Tibial nerve (tissue), 4 donors: ENCODE measurements around the gene AGAP3. TPM values are rescaled to one million over a fixed set of nuclear protein-coding genes. Genes with fewer than 3 reads are reported as not detected.

Experiments used
- DNase-seq, 2 donors: peaks; one replicate each; pipeline ENCODE4 v3.0.0-alpha.2; 2019; ENCODE audit warnings: low spot score in 2 of 2
- H3K27ac ChIP-seq, 4 donors: fragments of 200-600 bp; sonication (generic) in 3 of 4; one replicate each; pipeline ENCODE4 v1.5.1; 2017 to 2019; ENCODE audit warnings: mild to moderate bottlenecking in 1 of 4
- H3K27me3 ChIP-seq, 2 donors: fragments of 200-600 bp; sonication (generic) in 1 of 2; one replicate each; pipeline versions ENCODE4 v1.5.1 to v1.6.0; 2017 to 2019
- H3K36me3 ChIP-seq, 3 donors: fragments of 200-600 bp; sonication (generic); one replicate each; pipeline ENCODE4 v1.5.1; 2018 to 2019
- H3K4me1 ChIP-seq, 4 donors: fragments of 200-600 bp; sonication (generic) in 3 of 4; one replicate each; pipeline ENCODE4 v1.5.1; 2017 to 2019
- H3K4me3 ChIP-seq, 4 donors: fragments of 200-600 bp; sonication (generic) in 3 of 4; one replicate each; pipeline ENCODE4 v1.5.1; 2017 to 2019; ENCODE audit warnings: mild to moderate bottlenecking in 1 of 4, moderate library complexity in 1 of 4
- H3K9me3 ChIP-seq, 4 donors: fragments of 200-600 bp; sonication (generic) in 3 of 4; one replicate each; pipeline ENCODE4 v1.5.1; 2017 to 2019
- CTCF ChIP-seq, 5 experiments: fragments of 200-600 bp in 3 of 5; fragments of 450-650 bp in 2 of 5; sonication (generic) in 3 of 5; IDR thresholded peaks; one replicate each; pipeline ENCODE4 v1.5.1; 2016 to 2019; ENCODE audit warnings: antibody characterized with exemption in 5 of 5, mild to moderate bottlenecking in 3 of 5, moderate library complexity in 2 of 5
- EP300 ChIP-seq, 2 donors: sonication (generic); formaldehyde crosslinking; IDR thresholded peaks; one replicate each; pipeline ENCODE4 v1.6.1; 2017; ENCODE audit warnings: antibody characterized with exemption in 2 of 2, mild to moderate bottlenecking in 1 of 2
- POLR2A ChIP-seq, 2 donors: fragments of 450-650 bp; IDR thresholded peaks; one replicate each; pipeline ENCODE4 v1.6.1; 2017; ENCODE audit warnings: antibody characterized with exemption in 2 of 2, mild to moderate bottlenecking in 2 of 2, moderate library complexity in 2 of 2
- WGBS, 2 donors: methylation state at CpG; one replicate each; pipeline ENCODE4 v1.1.5; 2018; 5-methylcytosine and 5-hydroxymethylcytosine counted together
- total RNA-seq, 4 donors: library from RNA; depleted of rRNA; stranded (reverse); fragments of >200 nt; gene quantifications; one replicate each; pipeline ENCODE4 v1.1.0, GENCODE V29; 2016

AGAP3 gene
- total RNA-seq, 4 donors from 2014 or later, result 40.0 to 114 (median 87.2) TPM

GRCh38 chr7:151174246-151175046 is 88.2 kb downstream of the AGAP3 start:
- TF ChIP-seq CTCF (IDR thresholded peaks at IDR 0.05), result no peak
- TF ChIP-seq POLR2A (IDR thresholded peaks at IDR 0.05), result no peak
- TF ChIP-seq EP300 (IDR thresholded peaks at IDR 0.05), result no peak
- H3K36me3 ChIP-seq, result no peaks in the 10 kb centered on the region
- H3K4me3 ChIP-seq, result no peak overlapping the region
- H3K4me1 ChIP-seq, result peaks cover 0 to 3% (median 0%) of the 10 kb centered on the region in 4 donors
- no peak for DNase-seq
- H3K27me3 ChIP-seq, result peaks cover 0 to 72% of the 10 kb centered on the region in 2 donors
- H3K9me3 ChIP-seq, result no peaks in the 10 kb centered on the region
- no peak overlapping the region for H3K27ac ChIP-seq
- 59 to 71% methylated on average over 56 to 69 of the region's 77 CpGs for WGBS, 2 donors

- Histone ChIP-seq H3K27me3 (peaks cover 0 to 64% of the 10 kb centered on the region in 2 donors), H3K4me1 (peaks cover 0 to 3% (median 0%) of the 10 kb centered on the region in 4 donors), H3K27ac (no peak overlapping the region), H3K4me3 (no peak overlapping the region), H3K36me3 (no peaks in the 10 kb centered on the region), H3K9me3 (no peaks in the 10 kb centered on the region)
- TF ChIP-seq CTCF (IDR thresholded peaks at IDR 0.05) (no peak), POLR2A (IDR thresholded peaks at IDR 0.05) (no peak), EP300 (IDR thresholded peaks at IDR 0.05) (no peak)
- 75 to 86% methylated on average over 13 to 16 of the region's 16 CpGs for WGBS, 2 donors
- no peak for DNase-seq
These were observed 88.9 kb downstream of the AGAP3 start for GRCh38 chr7:151175047-151175792.

GRCh38 chr7:151175793-151176311 is 89.6 kb downstream of the AGAP3 start:
- no peaks in the 10 kb centered on the region for H3K9me3 ChIP-seq
- peaks cover 0 to 59% of the 10 kb centered on the region in 2 donors for H3K27me3 ChIP-seq
- WGBS, 2 donors, result 72 to 79% methylated on average over 16 to 19 of the region's 23 CpGs
- TF ChIP-seq EP300 (IDR thresholded peaks at IDR 0.05) (no peak), CTCF (IDR thresholded peaks at IDR 0.05) (no peak), POLR2A (IDR thresholded peaks at IDR 0.05) (no peak)
- H3K4me3 ChIP-seq, result no peak overlapping the region
- no peak for DNase-seq
- no peak overlapping the region for H3K27ac ChIP-seq
- H3K4me1 ChIP-seq, result peaks cover 0 to 3% (median 0%) of the 10 kb centered on the region in 4 donors
- H3K36me3 ChIP-seq, result no peaks in the 10 kb centered on the region

- 87 to 88% methylated on average over 9 of the region's 9 CpGs for WGBS, 2 donors
- DNase-seq, result no peak
- peaks cover 0 to 63% of the 10 kb centered on the region in 2 donors for H3K27me3 ChIP-seq
These were observed 90.1 kb downstream of the AGAP3 start for GRCh38 chr7:151176401-151176800.

More at GRCh38 chr7:151176401-151176800, 90.1 kb downstream of the AGAP3 start:
- TF ChIP-seq POLR2A (IDR thresholded peaks at IDR 0.05) (no peak), EP300 (IDR thresholded peaks at IDR 0.05) (no peak), CTCF (IDR thresholded peaks at IDR 0.05) (no peak)
- Histone ChIP-seq H3K9me3 (no peaks in the 10 kb centered on the region), H3K4me1 (peaks cover 0 to 3% (median 0%) of the 10 kb centered on the region in 4 donors), H3K36me3 (no peaks in the 10 kb centered on the region), H3K4me3 (no peak overlapping the region), H3K27ac (no peak overlapping the region)
